ENCODE data around the gene BLMH.

- TF ChIP-seq CTCF (IDR thresholded peaks at IDR 0.05; ENCODE audit: insufficient read depth, low read depth, low read length) (no peak), EZH2 (IDR thresholded peaks at IDR 0.05; ENCODE audit: insufficient read depth, low read length) (no peak)
These were observed 37.6 kb downstream of the BLMH start for GRCh38 chr17:30254150-30254549.

Measured in astrocyte (in vitro differentiated cells and primary cell).